Mammary epithelial cell (primary cell): Measurements from ENCODE around the gene METAP1D.

Source experiments
- EZH2 ChIP-seq: IDR thresholded peaks from 2 replicates; pipeline ENCODE4 v1.6.1; 2012; ENCODE audit warnings: low read length, inconsistent platforms, borderline replicate concordance
- TF ChIP-seq, protein P1 (sequence below), 2 donors: IDR thresholded peaks in 1 of 2; conservative IDR thresholded peaks in 1 of 2; 2 replicates each; pipeline ENCODE4 v1.5.1; 2011 to 2012; ENCODE audit warnings: inconsistent platforms in 2 of 2, low read length in 2 of 2, mild to moderate bottlenecking in 2 of 2, control low read depth in 1 of 2, low read depth in 1 of 2; ENCODE audit not compliant: insufficient read depth in 1 of 2; ENCODE audit errors: extremely low read depth in 1 of 2

DNA sequence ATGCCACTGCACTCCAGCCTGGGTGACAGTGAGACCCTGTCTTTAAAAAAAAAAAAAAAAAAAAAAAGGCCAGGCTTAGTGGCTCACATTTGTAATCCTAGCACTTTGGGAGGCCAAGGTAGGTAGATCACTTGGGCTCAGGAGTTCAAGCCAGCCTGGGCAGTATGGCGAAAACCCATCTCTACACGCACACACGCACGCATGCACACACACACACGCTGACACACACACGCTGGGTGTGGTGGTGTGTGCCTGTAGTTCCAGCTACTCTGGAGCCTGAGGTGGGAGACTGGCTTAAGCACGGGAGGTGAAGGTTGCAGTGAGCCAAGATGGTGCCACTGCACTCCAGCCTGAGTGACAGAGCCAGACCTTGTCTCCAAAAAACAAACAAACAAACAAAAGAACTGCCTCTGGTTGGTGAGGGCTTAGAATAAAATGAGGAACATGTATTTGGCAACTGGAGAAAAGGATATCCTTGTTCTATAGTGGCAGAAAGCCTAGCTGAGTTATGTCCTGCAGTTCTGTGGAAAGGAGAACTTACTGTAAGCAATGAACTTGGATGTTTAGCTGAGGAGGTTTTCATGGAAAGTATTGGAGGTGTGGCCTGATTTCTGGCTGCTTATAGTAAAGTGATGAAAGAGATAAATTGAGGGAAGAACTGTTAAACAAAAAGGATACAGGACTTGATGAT lies 43.5 kb upstream of the METAP1D start:
- TF ChIP-seq, protein P1, sequence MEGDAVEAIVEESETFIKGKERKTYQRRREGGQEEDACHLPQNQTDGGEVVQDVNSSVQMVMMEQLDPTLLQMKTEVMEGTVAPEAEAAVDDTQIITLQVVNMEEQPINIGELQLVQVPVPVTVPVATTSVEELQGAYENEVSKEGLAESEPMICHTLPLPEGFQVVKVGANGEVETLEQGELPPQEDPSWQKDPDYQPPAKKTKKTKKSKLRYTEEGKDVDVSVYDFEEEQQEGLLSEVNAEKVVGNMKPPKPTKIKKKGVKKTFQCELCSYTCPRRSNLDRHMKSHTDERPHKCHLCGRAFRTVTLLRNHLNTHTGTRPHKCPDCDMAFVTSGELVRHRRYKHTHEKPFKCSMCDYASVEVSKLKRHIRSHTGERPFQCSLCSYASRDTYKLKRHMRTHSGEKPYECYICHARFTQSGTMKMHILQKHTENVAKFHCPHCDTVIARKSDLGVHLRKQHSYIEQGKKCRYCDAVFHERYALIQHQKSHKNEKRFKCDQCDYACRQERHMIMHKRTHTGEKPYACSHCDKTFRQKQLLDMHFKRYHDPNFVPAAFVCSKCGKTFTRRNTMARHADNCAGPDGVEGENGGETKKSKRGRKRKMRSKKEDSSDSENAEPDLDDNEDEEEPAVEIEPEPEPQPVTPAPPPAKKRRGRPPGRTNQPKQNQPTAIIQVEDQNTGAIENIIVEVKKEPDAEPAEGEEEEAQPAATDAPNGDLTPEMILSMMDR (conservative IDR thresholded peaks at IDR 0.05 in 1 of 2, IDR thresholded peaks at IDR 0.05 in 1 of 2; ENCODE audit: extremely low read depth in 1 of 2, insufficient read depth in 1 of 2, low read depth in 1 of 2, low read length in 2 of 2): no peak
- TF ChIP-seq EZH2: no peak
